Hypothalamus (tissue), 51 donors: ENCODE results near the gene DNM1.

ENCODE experiments used
- DNase-seq, 51 donors: peaks; one replicate each; lab custom pipeline; 2025; lab: John Stamatoyannopoulos, UW

The DNM1 gene

DNA sequence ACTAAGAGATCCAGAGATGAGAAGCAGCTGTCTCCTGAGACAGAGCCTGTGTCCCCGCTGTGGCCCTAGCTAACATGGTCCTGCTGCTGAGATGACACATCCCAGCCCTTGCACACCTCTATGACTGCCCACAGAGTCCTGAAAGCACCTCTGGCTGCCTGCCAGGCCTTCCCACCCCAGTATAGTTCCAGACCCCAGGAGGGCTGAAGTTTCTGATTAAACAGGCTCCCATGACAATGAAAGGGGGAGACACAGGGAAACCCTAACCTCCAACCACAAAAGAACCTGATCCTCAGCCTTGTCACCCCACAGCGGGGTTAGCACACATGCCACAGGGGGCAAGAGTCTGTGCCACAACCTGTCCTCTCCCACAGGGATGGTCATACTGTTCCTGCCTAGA lies 27.5 kb upstream of the DNM1 start:
- DNase-seq, result no peak

DNA sequence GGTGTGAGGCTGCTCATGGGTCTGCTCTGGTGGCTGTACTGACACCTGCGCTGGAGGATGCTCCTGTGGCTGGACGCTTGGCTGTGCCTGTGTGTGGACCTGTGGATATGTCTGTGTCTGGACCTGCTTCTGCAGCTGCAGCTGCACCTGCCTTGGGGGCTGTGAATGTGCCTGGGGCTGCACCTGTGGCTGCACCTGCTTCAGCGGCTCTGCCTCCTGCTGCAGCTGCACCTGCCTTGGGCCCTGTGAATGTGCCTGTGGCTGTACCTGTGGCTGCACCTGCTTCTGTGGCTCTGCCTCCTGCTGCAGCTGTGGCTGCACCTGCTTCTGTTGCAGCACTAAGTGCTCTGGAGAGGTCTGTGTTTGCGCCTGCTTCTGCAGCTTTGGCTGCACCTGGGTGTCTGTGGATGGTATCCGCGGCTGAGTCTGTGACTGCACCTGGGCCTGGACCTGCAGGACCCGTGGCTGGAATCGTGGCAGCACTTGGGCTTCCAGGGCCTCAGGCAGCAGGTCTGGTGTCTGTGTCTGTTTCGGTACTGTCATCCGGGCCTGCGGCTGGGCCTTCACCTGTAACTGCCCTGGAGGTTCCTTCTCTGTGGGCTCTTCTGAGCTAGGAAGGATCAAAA lies 24.3 kb upstream of the DNM1 start:
- no peak for DNase-seq

DNA sequence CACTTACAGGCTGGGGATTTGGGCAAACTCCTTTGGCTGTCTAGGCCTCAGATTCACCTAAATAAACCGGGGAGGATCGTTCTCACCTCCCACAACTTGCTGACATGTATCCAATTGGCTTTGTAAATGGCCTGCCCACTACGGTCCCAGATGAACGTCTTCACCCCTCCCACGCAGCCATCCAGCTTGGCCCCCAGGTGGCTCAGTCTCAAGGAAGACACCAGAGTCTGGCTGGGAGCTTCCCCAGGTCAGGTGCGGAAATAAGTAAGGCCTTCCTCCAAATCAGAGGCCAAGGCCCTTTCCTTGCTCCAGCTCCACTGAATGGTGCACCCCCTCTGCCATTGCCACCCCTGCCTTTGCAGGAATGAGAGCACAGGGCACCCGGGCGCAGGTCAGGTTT lies 23.2 kb upstream of the DNM1 start:
- DNase-seq, result no peak

DNA sequence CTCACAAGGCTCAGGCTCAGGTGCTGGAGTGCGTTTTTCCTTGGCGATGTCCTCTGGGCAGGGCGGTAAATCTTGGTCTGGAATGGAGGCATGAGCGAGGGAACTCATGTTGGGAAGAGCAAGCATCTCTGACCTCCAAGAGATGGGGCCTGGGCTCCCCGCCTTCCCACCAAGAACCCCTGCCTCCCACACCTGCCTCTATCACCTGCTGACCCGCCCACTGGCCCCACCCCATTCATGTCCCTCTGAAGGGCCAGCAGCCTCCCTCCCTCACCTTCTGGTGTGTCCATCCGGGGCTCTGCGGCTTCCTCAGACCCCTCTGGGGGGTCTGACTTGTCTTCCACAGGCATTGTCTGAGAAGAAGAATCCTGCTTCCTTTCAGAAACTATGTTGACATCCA lies 22.7 kb upstream of the DNM1 start:
- no peak for DNase-seq

GRCh38 chr9:128181480-128181879 lies 21.7 kb upstream of the DNM1 start:
- peak in 27 of 51 donors; percentile 5 to 81 (median 32) for DNase-seq

DNA sequence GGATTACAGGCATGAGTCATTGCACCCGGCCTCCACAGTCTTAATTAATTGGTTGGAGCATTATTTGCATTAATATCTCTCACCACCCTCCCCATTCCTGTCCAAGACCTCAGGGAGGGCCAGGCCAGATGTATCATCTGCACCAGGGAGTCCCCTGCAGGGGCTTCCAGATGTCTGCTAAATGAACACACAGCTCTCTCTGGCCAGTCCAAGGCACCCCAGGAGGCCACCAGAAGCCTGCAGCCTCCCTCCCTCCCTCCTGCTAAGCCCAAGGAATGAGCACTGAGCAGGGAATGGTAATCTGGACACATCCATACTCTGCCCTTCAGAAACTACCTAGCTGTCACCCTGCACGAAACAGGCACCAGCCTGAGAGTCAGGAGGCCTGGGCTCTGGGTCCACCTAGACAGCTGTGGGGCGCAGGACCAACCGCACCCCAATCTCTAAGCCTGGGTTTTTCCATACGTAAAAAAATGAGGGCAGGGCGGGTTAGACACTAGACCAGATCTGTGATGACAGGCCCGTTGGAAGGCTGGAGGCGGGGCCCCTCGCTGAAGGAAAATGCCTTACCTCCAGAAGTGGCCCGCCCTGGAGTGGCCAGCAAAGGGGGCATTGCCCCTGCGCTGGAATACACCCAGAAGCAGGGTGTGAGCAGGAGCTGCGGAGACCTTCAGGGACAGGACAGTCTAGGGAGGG lies 20.1 kb upstream of the DNM1 start:
- no peak for DNase-seq

- DNase-seq, result no peak
Observed at GRCh38 chr9:128185979-128186965, 16.9 kb upstream of the DNM1 start.

- DNase-seq, result no peak
Observed at GRCh38 chr9:128187361-128187760, 15.8 kb upstream of the DNM1 start.

GRCh38 chr9:128188209-128188608 lies 15.0 kb upstream of the DNM1 start:
- no peak for DNase-seq

DNA sequence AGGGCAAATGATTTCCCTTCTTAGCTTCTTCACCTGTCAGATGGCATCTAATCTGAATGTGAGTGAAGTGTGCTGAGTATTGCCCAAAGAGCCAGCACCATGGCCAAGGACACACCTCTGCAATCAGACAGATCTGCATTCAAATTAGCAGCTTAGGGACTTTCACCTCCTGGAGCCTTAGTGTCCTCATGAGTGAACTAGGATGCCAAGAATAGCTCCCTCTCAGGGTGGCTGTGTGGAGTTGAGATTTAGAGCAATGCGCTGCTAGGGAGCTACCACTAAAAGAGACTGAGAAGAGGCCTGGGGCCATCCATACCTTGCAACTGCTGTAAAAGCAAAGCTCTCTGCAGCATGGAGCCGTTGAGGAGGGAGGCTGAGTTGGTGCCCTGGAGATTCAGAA lies 13.2 kb upstream of the DNM1 start:
- DNase-seq, result no peak

- peak in 18 of 51 donors; percentile 22 to 68 (median 58) for DNase-seq
Observed at GRCh38 chr9:128190516-128191405, 12.4 kb upstream of the DNM1 start.

GRCh38 chr9:128191406-128192046 lies 11.7 kb upstream of the DNM1 start, which contains the start of gene CIZ1:
Gene CIZ1, minus strand, starts transcription at chr9:128191572. Its CDS starts 715 bp downstream, at chr9:128190857.
- peak in 47 of 51 donors; percentile 12 to 85 (median 62) for DNase-seq

- peak in 42 of 51 donors; percentile 13 to 83 (median 46) for DNase-seq
Observed at GRCh38 chr9:128192601-128193371, 10.4 kb upstream of the DNM1 start.

DNA sequence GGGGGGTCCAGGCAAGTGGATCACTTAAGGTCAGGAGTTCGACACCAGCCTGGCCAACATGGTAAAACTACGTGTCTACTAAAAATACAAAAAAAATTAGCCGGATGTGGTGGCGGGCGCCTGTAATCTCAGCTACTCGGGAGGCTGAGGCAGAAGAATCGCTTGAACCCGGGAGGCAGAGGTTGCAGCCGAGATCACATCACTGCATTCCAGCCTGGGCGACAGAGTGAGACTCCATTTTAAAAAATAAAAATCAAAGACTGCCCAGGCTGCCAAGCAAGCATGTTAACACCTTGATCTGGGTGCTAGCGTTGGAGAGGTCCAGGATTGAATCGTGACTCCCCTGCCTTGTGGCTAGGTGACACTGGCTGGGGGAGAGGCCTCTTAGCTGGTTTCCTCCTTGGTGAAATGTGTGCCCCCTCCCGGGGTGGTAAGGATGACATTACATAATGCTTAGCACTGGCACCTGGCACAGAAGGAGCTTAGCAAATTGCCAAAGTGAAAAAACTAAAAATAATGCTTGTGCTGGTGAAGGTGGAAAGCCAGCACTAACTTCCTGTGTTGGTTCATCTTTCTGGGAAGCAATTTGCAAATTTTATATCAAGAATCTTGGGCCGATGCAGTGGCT lies 9.6 kb upstream of the DNM1 start:
- peak in 2 of 51 donors; percentile 3 to 34 for DNase-seq

DNA sequence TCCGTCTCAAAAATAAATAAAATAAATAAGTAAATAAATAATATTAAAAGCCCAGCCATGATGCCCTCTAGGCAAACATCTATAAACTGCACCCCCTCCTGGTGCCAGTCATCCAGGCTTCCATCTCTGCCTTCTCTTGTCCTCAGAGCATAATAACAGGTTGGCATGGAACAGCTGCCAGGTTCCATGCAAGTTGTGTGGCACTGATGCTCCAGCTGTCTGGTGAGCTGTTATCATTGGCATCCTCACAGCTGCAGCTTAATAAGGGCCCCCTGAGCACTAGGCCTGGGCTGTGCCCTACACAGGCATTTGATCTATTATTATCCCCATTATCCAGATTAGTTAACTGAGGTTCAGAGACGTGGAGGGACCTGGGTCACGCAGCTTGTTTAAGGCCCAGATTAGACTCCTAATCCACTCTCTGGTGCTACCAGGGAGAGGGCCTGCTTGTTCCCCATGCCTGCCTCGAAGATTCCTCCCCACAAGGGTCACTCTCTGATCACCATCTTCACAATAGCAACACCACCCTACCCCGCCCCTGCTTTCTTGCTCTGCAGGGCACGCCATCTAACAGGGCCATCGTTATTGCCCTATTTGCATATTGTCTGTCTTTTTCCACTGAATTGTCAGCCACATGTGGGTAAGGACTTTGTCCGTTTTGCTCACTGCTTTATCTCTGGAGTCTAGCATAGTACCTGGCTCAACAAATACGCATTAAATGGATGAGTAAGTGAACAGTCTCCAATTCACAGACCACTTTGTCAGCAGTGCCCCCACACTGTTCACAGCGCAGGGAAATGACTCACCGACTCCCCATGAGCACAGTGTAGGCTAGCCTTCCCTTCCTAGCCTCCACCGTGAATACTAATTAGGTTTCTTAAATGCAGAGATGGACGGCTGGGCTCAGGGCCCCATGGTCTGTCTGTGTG lies 1.5 kb upstream of the DNM1 start:
- peak in 3 of 51 donors; percentile 16 to 50 (median 17) for DNase-seq

DNA sequence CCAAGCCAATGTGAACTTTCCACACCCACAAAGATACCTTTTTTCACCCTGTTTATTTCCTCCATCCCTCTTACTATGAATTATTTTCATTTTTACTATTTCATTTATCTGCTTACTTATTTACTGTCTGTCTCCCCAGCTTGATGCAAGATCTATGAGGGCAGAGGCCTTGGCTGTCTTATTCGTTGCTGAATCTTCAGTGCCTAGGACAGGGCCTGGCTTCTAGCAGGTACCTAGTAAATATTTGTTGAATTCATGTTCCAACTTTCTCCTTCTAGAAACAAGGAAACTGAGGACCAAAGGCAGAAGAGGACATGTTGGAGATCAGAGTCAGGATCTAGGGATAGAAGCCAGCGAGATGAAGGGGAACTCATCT lies 543 bp upstream of the DNM1 start:
- DNase-seq, result no peak
